ENCODE results near the gene ASAH2B.
"Not testable (repeated sequence)": the region's sequence is repeated elsewhere in the genome, so short reads cannot be mapped to it uniquely, and the experiment has no call there.

DNA sequence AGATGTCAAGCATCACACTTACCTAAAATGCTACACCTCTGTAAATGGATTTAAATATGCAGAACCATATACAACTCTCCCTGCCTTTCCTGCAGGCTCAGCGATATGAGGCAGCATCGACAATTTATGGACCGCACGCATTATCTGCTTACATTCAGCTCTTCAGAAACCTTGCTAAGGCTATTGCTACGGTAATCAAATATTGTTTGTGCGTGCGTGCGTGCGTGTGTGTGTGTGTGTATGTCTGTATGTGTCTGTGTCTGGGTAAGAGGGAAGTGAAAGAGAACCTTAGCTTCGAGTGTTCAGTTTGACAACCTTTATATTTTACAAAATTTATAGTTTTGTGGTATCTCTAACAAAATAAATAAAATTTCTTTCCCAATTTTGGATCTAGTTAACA lies 3.1 kb downstream of the ASAH2B start:
- TF ChIP-seq ZNF274 (IDR thresholded peaks at IDR 0.05; ENCODE audit: low read depth, low read length); YY1 (IDR thresholded peaks at IDR 0.05; ENCODE audit: insufficient read depth, insufficient read length): not testable (repeated sequence)
